H1 (cell line): ENCODE data around the gene MBD5. TPM values are rescaled to one million over a fixed set of nuclear protein-coding genes. Genes with fewer than 3 reads are reported as not detected.

Experiments used
- CTCF ChIA-PET: fragments of 300-600 bp; sonication (Branson Sonifier 250); formaldehyde crosslinking; loops from one replicate; lab custom pipeline; 2021; ENCODE audit not compliant: partially characterized antibody; lab: Charles Lee
- POLR2A ChIA-PET: fragments of 300-600 bp; sonication (Branson Sonifier 250); formaldehyde crosslinking; loops from one replicate; lab custom pipeline; 2021; ENCODE audit warnings: inconsistent platforms; ENCODE audit not compliant: partially characterized antibody; lab: Charles Lee
- DNase-seq, 2 experiments: peaks; one replicate each; pipeline versions ENCODE4 v3.0.0 to v3.0.0-alpha.2; 2010 to 2022; ENCODE audit warnings: low spot score in 2 of 2, low read depth in 1 of 2, mixed read lengths in 1 of 2
- FAIRE-seq: peaks from 2 replicates; lab custom pipeline; 2011; peaks lifted over from hg19 to GRCh38; lab: Jason Lieb, UNC
- H2AFZ ChIP-seq: 2 replicates; pipeline ENCODE4 v1.8.1; 2012; ENCODE audit warnings: low read length, inconsistent platforms
- H2AK5ac ChIP-seq: 2 replicates; pipeline ENCODE4 v1.6.1; 2013; ENCODE audit warnings: low read depth, low read length
- H2BK120ac ChIP-seq: replicated peaks from 2 replicates; pipeline ENCODE3; 2013; ENCODE audit warnings: low read depth, low read length, inconsistent platforms
- H2BK12ac ChIP-seq: 2 replicates; pipeline ENCODE4 v1.6.1; 2013; ENCODE audit warnings: low read depth, low read length
- H2BK15ac ChIP-seq: 2 replicates; pipeline ENCODE4 v1.6.1; 2013; ENCODE audit warnings: low read length
- H2BK20ac ChIP-seq: 2 replicates; pipeline ENCODE4 v1.6.1; 2013; ENCODE audit warnings: low read length
- H2BK5ac ChIP-seq: 2 replicates; pipeline ENCODE4 v1.6.1; 2013; ENCODE audit warnings: low read depth, low read length
- H3K14ac ChIP-seq: 2 replicates; pipeline ENCODE4 v1.6.1; 2013; ENCODE audit warnings: inconsistent platforms; ENCODE audit not compliant: insufficient read length
- H3K18ac ChIP-seq: 2 replicates; pipeline ENCODE4 v1.6.1; 2013; ENCODE audit warnings: low read length; ENCODE audit errors: extremely low read depth
- H3K23ac ChIP-seq: 2 replicates; pipeline ENCODE4 v1.6.1; 2013; ENCODE audit warnings: inconsistent platforms; ENCODE audit not compliant: insufficient read length
- H3K23me2 ChIP-seq: 2 replicates; pipeline ENCODE4 v1.6.1; 2013; ENCODE audit warnings: low read depth, low read length
- H3K27ac ChIP-seq: 2 replicates; pipeline ENCODE4 v1.6.1; 2011; ENCODE audit warnings: low read depth, low read length, inconsistent platforms
- H3K27me3 ChIP-seq, 4 experiments: replicated peaks in 1 of 4; 1 replicate in 1 of 4; 2 replicates in 3 of 4; pipeline versions ENCODE4 v1.6.1 to v1.8.1; 2011 to 2013; ENCODE audit warnings: low read length in 3 of 4, mild to moderate bottlenecking in 3 of 4, inconsistent platforms in 2 of 4, mixed read lengths in 2 of 4, moderate library complexity in 1 of 4; ENCODE audit not compliant: control insufficient read depth in 3 of 4, insufficient read depth in 3 of 4; ENCODE audit errors: extremely low read depth in 1 of 4
- H3K36me3 ChIP-seq, 4 experiments: 2 replicates each; pipeline versions ENCODE4 v1.6.1 to v1.8.1; 2011 to 2013; ENCODE audit warnings: mild to moderate bottlenecking in 4 of 4, low read length in 3 of 4, moderate library complexity in 2 of 4, control low read depth in 1 of 4, inconsistent platforms in 1 of 4; ENCODE audit not compliant: insufficient read depth in 4 of 4, control insufficient read depth in 2 of 4
- H3K4ac ChIP-seq: replicated peaks from 2 replicates; pipeline ENCODE3; 2013; ENCODE audit warnings: low read length, low read depth, mixed read lengths, inconsistent platforms; ENCODE audit not compliant: insufficient read length
- H3K4me1 ChIP-seq, 4 experiments: replicated peaks in 1 of 4; 1 replicate in 1 of 4; 2 replicates in 3 of 4; pipeline versions ENCODE4 v1.6.1 to v1.8.1; 2011 to 2013; ENCODE audit warnings: low read length in 3 of 4, inconsistent platforms in 2 of 4, mixed read lengths in 1 of 4; ENCODE audit not compliant: insufficient read depth in 4 of 4, control insufficient read depth in 3 of 4
- H3K4me2 ChIP-seq, 2 experiments: 2 replicates each; pipeline versions ENCODE4 v1.6.1 to v1.8.1; 2011 to 2013; ENCODE audit warnings: low read depth in 2 of 2, low read length in 2 of 2, control low read depth in 1 of 2, inconsistent platforms in 1 of 2, mild to moderate bottlenecking in 1 of 2; ENCODE audit not compliant: insufficient read depth in 1 of 2
- H3K4me3 ChIP-seq, 4 experiments: fragments of 200-600, 300-600 bp in 1 of 4; sonication (generic), shearing (Covaris generic), sonication (Bioruptor Twin) in 1 of 4; 2 replicates each; pipeline versions ENCODE4 v1.5.1 to v1.8.1; 2011 to 2016; ENCODE audit warnings: low read length in 4 of 4, low read depth in 3 of 4, control low read depth in 2 of 4, inconsistent platforms in 2 of 4, mild to moderate bottlenecking in 2 of 4, mixed read lengths in 1 of 4, moderate library complexity in 1 of 4; ENCODE audit not compliant: insufficient read depth in 2 of 4; ENCODE audit errors: extremely low read depth in 1 of 4
- H3K56ac ChIP-seq: replicated peaks from 2 replicates; pipeline ENCODE3; 2013; ENCODE audit warnings: low read depth, mild to moderate bottlenecking, mixed read lengths, low read length, inconsistent platforms; ENCODE audit not compliant: insufficient read length
- H3K79me1 ChIP-seq: 2 replicates; pipeline ENCODE4 v1.6.1; 2013; ENCODE audit warnings: low read depth, low read length, control low read depth
- H3K79me2 ChIP-seq, 2 experiments: 2 replicates each; pipeline versions ENCODE4 v1.6.1 to v1.8.1; 2012 to 2013; ENCODE audit warnings: low read length in 2 of 2, mild to moderate bottlenecking in 2 of 2, inconsistent platforms in 1 of 2; ENCODE audit not compliant: insufficient read depth in 2 of 2, control insufficient read depth in 1 of 2
- H3K9ac ChIP-seq, 4 experiments: replicated peaks in 1 of 4; 1 replicate in 1 of 4; 2 replicates in 3 of 4; pipeline versions ENCODE4 v1.6.1 to v1.8.1; 2011 to 2013; ENCODE audit warnings: low read depth in 3 of 4, low read length in 3 of 4, control low read depth in 2 of 4, mild to moderate bottlenecking in 2 of 4, moderate library complexity in 2 of 4, inconsistent platforms in 1 of 4; ENCODE audit errors: extremely low read depth in 1 of 4
- H3K9me3 ChIP-seq, 2 experiments: 2 replicates each; pipeline versions ENCODE4 v1.6.1 to v1.8.1; 2012 to 2013; ENCODE audit warnings: mild to moderate bottlenecking in 2 of 2, moderate library complexity in 2 of 2, control low read depth in 1 of 2, inconsistent platforms in 1 of 2, low read depth in 1 of 2, low read length in 1 of 2, mixed read lengths in 1 of 2; ENCODE audit not compliant: insufficient read depth in 2 of 2
- H4K20me1 ChIP-seq, 2 experiments: replicated peaks in 1 of 2; 2 replicates each; pipeline versions ENCODE3 to v1.8.1; 2011 to 2013; ENCODE audit warnings: inconsistent platforms in 2 of 2, low read length in 2 of 2, mild to moderate bottlenecking in 1 of 2; ENCODE audit not compliant: insufficient read depth in 2 of 2, control insufficient read depth in 1 of 2
- H4K5ac ChIP-seq: 2 replicates; pipeline ENCODE4 v1.6.1; 2013; ENCODE audit warnings: low read length, low read depth, mixed read lengths, inconsistent platforms; ENCODE audit not compliant: insufficient read length
- H4K8ac ChIP-seq: 2 replicates; pipeline ENCODE4 v1.8.0; 2013; ENCODE audit warnings: mild to moderate bottlenecking, moderate library complexity, low read length, inconsistent platforms; ENCODE audit not compliant: insufficient read depth; ENCODE audit errors: extremely low read depth
- H4K91ac ChIP-seq: replicated peaks from 2 replicates; pipeline ENCODE3; 2013; ENCODE audit warnings: low read length, mixed read lengths, inconsistent platforms; ENCODE audit not compliant: insufficient read length
- BRCA1 ChIP-seq: IDR thresholded peaks from 2 replicates; pipeline ENCODE4 v1.6.1; 2012; ENCODE audit warnings: low read depth, low read length, improper control_type of control experiment
- CHD2 ChIP-seq: IDR thresholded peaks from 2 replicates; pipeline ENCODE4 v1.6.1; 2012; ENCODE audit warnings: low read length, improper control_type of control experiment
- CREB1 ChIP-seq: IDR thresholded peaks from 2 replicates; pipeline ENCODE4 v1.6.1; 2012; ENCODE audit warnings: inconsistent platforms
- EGR1 ChIP-seq: IDR thresholded peaks from 2 replicates; pipeline ENCODE4 v1.6.1; 2011; ENCODE audit warnings: low read depth, low read length, borderline replicate concordance
- EP300 ChIP-seq, 2 experiments: IDR thresholded peaks; 1 replicate in 1 of 2; 2 replicates in 1 of 2; pipeline ENCODE4 v1.6.1; 2011 to 2012; ENCODE audit warnings: low read depth in 2 of 2, low read length in 2 of 2, mild to moderate bottlenecking in 2 of 2, borderline replicate concordance in 1 of 2, inconsistent platforms in 1 of 2, moderate library complexity in 1 of 2
- EZH2 ChIP-seq: fragments of 200-600 bp; sonication (generic); IDR thresholded peaks from 2 replicates; pipeline ENCODE4 v1.7.1; 2012; ENCODE audit warnings: low read depth, mild to moderate bottlenecking, moderate library complexity, low read length, inconsistent platforms; ENCODE audit not compliant: severe bottlenecking
- KDM4A ChIP-seq: IDR thresholded peaks from one replicate; pipeline ENCODE4 v1.7.1; 2012; ENCODE audit warnings: low read depth, mild to moderate bottlenecking, moderate library complexity, low read length, inconsistent platforms; ENCODE audit not compliant: severe bottlenecking
- NANOG ChIP-seq: IDR thresholded peaks from 2 replicates; pipeline ENCODE4 v1.6.1; 2011; ENCODE audit warnings: low read length, low read depth, mild to moderate bottlenecking, inconsistent platforms; ENCODE audit not compliant: insufficient read depth, poor library complexity, severe bottlenecking
- NRF1 ChIP-seq: IDR thresholded peaks from 2 replicates; pipeline ENCODE4 v1.6.1; 2011; ENCODE audit warnings: mild to moderate bottlenecking, low read depth, low read length, improper control_type of control experiment
- POLR2A ChIP-seq, 2 experiments: IDR thresholded peaks; 1 replicate in 1 of 2; 2 replicates in 1 of 2; pipeline ENCODE4 v1.6.1; 2011; ENCODE audit warnings: low read depth in 2 of 2, low read length in 2 of 2, mild to moderate bottlenecking in 2 of 2; ENCODE audit errors: control extremely low read depth in 1 of 2
- SIN3A ChIP-seq, 2 experiments: IDR thresholded peaks in 1 of 2; conservative IDR thresholded peaks in 1 of 2; 2 replicates each; pipeline ENCODE4 v1.6.1; 2011 to 2012; ENCODE audit warnings: low read length in 2 of 2, improper control_type of control experiment in 1 of 2, low read depth in 1 of 2, mild to moderate bottlenecking in 1 of 2
- SIRT6 ChIP-seq: IDR thresholded peaks from one replicate; pipeline ENCODE4 v1.7.1; 2012; ENCODE audit warnings: low read length, inconsistent platforms
- SP2 ChIP-seq: IDR thresholded peaks from 2 replicates; pipeline ENCODE4 v1.6.1; 2012; ENCODE audit warnings: mild to moderate bottlenecking, low read length, inconsistent platforms
- TAF1 ChIP-seq: IDR thresholded peaks from 2 replicates; pipeline ENCODE4 v1.6.1; 2011; ENCODE audit warnings: mild to moderate bottlenecking, low read depth, low read length
- TEAD4 ChIP-seq: IDR thresholded peaks from 2 replicates; pipeline ENCODE4 v1.6.1; 2012; ENCODE audit warnings: low read depth, low read length, inconsistent platforms, mixed read lengths
- ZNF274 ChIP-seq: IDR thresholded peaks from 2 replicates; pipeline ENCODE4 v1.7.0; 2012; ENCODE audit warnings: low read length, borderline replicate concordance; ENCODE audit errors: extremely low read depth
- WGBS, 2 experiments: shearing (Covaris generic) in 1 of 2; methylation state at CpG; one replicate each; pipeline versions ENCODE4 v1.1.6 to v1.1.7; 2013 to 2015; ENCODE audit warnings: low lambda C conversion rate in 2 of 2, mixed read lengths in 2 of 2, inconsistent platforms in 1 of 2, low coverage in 1 of 2, missing lambda C conversion rate in 1 of 2; ENCODE audit not compliant: insufficient replicate concordance in 2 of 2, insufficient coverage in 1 of 2, insufficient read length in 1 of 2; ENCODE audit errors: extremely low coverage in 1 of 2, missing lambda C conversion rate in 1 of 2; 5-methylcytosine and 5-hydroxymethylcytosine counted together
- polyA plus RNA-seq, 7 experiments: library from polyadenylated mRNA; depleted of rRNA in 3 of 7; stranded (reverse) in 5 of 7; unstranded in 2 of 7; fragments of >200 nt in 5 of 7; fragments of 200-250 nt in 2 of 7; gene quantifications; 1 replicate in 5 of 7; 2 replicates in 1 of 7; 4 replicates in 1 of 7; pipeline versions ENCODE4 v1.2.1 to v1.2.3, GENCODE V29; 2011 to 2013; ENCODE audit warnings: missing spikeins in 2 of 7, mixed read lengths in 2 of 7
- total RNA-seq: library from RNA; stranded (reverse); fragmentation: NEBNext Ultra II Directional; extraction: Animal tissue kit (Norgen Biotek cat#: 25700); gene quantifications from 2 replicates; pipeline ENCODE4 v1.2.1, GENCODE V29; 2021

Gene MBD5
- total and polyA plus RNA-seq, 2 of the 8 experiments (the other 6 are each of a cell fraction or from before 2014, with no cell fraction given), result 9.7 to 29.4 TPM

- Histone ChIP-seq H3K23me2 (no peaks in the 10 kb centered on the region), H2BK12ac (no peak overlapping the region), H2BK120ac (no peak overlapping the region), H3K79me2 (peaks cover 0 to 74% of the 10 kb centered on the region in 2 experiments; a peak in 3 of 4 replicates), H4K91ac (no peak overlapping the region), H3K79me1 (no peaks in the 10 kb centered on the region), H3K14ac (no peak overlapping the region), H2AFZ (no peak overlapping the region), H3K4me3 (no peak overlapping the region), H3K9ac (no peak overlapping the region), H2AK5ac (no peak overlapping the region; the same call in 1 of the 2 replicates), H4K5ac (no peak overlapping the region), H3K4me1 (no peaks in the 10 kb centered on the region; a peak in 1 of 7 replicates), H3K9me3 (no peaks in the 10 kb centered on the region), H3K23ac (no peak overlapping the region), H2BK5ac (no peak overlapping the region), H4K8ac (no peak overlapping the region), H2BK15ac (no peak overlapping the region), H4K20me1 (no peaks in the 10 kb centered on the region), H3K18ac (no peak overlapping the region), H3K36me3 (peaks cover 0 to 4% (median 0%) of the 10 kb centered on the region in 4 experiments; a peak in 1 of 8 replicates), H3K56ac (no peak overlapping the region), H3K27ac (no peak overlapping the region), H3K27me3 (no peaks in the 10 kb centered on the region), H2BK20ac (no peak overlapping the region), H3K4me2 (no peak overlapping the region), H3K4ac (no peak overlapping the region)
- 100% methylated on average over 2 of the region's 2 CpGs; no CpG with 5 or more reads in 1 of the 2 experiments for WGBS, 2 experiments
- FAIRE-seq (no peak), DNase-seq (no peak)
- ChIA-PET CTCF (interaction anchor here (0.5 to 1.5 kb wide), 3 partner anchors 16 to 169 kb away, joined by 3 read pairs; no protein-coding TSS in a partner anchor), POLR2A (no interaction called here)
- TF ChIP-seq EGR1, result no peak
- no peak for TF ChIP-seq TEAD4
- no peak for TF ChIP-seq EP300 (IDR thresholded peaks at IDR 0.05; ENCODE audit: borderline replicate concordance in 1 of 2, low read depth in 2 of 2, low read length in 2 of 2)
- no peak for TF ChIP-seq CHD2
- no peak for TF ChIP-seq NANOG
- TF ChIP-seq NRF1, result no peak
- TF ChIP-seq EZH2, result no peak
- no peak for TF ChIP-seq SP2
- no peak for TF ChIP-seq CREB1
- TF ChIP-seq POLR2A (IDR thresholded peaks at IDR 0.05; ENCODE audit: control extremely low read depth in 1 of 2, low read depth in 2 of 2, low read length in 2 of 2), result no peak
- TF ChIP-seq BRCA1, result no peak
- TF ChIP-seq KDM4A, result no peak
- TF ChIP-seq TAF1, result no peak
- TF ChIP-seq ZNF274, result no peak
- no peak for TF ChIP-seq SIN3A (conservative IDR thresholded peaks at IDR 0.05 in 1 of 2, IDR thresholded peaks at IDR 0.05 in 1 of 2; ENCODE audit: low read depth in 1 of 2, low read length in 2 of 2)
- no peak for TF ChIP-seq SIRT6
Observed at GRCh38 chr2:148026573-148026972, 5.7 kb downstream of the MBD5 start.
